Left ventricle myocardium inferior (tissue), 1 donor: ENCODE results near the gene BAZ1A. TPM values are rescaled to one million over a fixed set of nuclear protein-coding genes. Genes with fewer than 3 reads are reported as not detected.

Source experiments
- DNase-seq: peaks from one replicate; pipeline ENCODE4 v3.0.0-alpha.2; 2020
- H3K27ac ChIP-seq: fragments of 200-600 bp; replicated peaks from 2 replicates; pipeline ENCODE4 v1.8.0; 2021
- H3K27me3 ChIP-seq: fragments of 200-600 bp; 2 replicates; pipeline ENCODE4 v1.8.0; 2021; ENCODE audit warnings: low read depth
- H3K36me3 ChIP-seq: fragments of 200-600 bp; 2 replicates; pipeline ENCODE4 v1.8.0; 2021
- H3K4me1 ChIP-seq: fragments of 200-600 bp; 2 replicates; pipeline ENCODE4 v1.8.0; 2021
- H3K4me3 ChIP-seq: fragments of 200-600 bp; 2 replicates; pipeline ENCODE4 v1.8.0; 2021; ENCODE audit warnings: mild to moderate bottlenecking, moderate library complexity
- H3K9me3 ChIP-seq: fragments of 200-600 bp; replicated peaks from 2 replicates; pipeline ENCODE4 v1.8.0; 2021
- CTCF ChIP-seq: fragments of 200-600 bp; IDR thresholded peaks from 2 replicates; pipeline ENCODE4 v1.8.0; 2021; ENCODE audit warnings: antibody characterized with exemption, mild to moderate bottlenecking, borderline replicate concordance
- intact Hi-C: fragments of 100-400 bp; cut with micrococcal nuclease; formaldehyde crosslinking; loops from one replicate; pipeline ENCODE4 v1.11.0; 2022
- total RNA-seq: library from RNA; stranded (reverse); fragmentation: NEBNext Ultra II Directional; extraction: Animal tissue kit (Norgen Biotek cat#: 25700); gene quantifications from one replicate; pipeline ENCODE4 v1.2.1, GENCODE V29; 2021
- donor health status: DM: no; HTN: yes; CAD: no; lungs with severe emphysema.

Gene BAZ1A
- total RNA-seq, 1 donor from 2014 or later = 4.5 TPM

GRCh38 chr14:34718750-34719304, 156.3 kb downstream of the BAZ1A start:
- intact Hi-C loops = no loop called here
- H3K36me3 ChIP-seq = no peaks in the 10 kb centered on the region
- no peak overlapping the region for H3K27ac ChIP-seq
- DNase-seq = no peak
- no peaks in the 10 kb centered on the region for H3K9me3 ChIP-seq
- H3K27me3 ChIP-seq = no peaks in the 10 kb centered on the region
- peaks cover 19% of the 10 kb centered on the region for H3K4me1 ChIP-seq
- TF ChIP-seq CTCF = no peak
- H3K4me3 ChIP-seq = no peak overlapping the region

GRCh38 chr14:34715127-34715863, 159.9 kb downstream of the BAZ1A start:
- Histone ChIP-seq H3K9me3 (no peaks in the 10 kb centered on the region), H3K36me3 (peaks cover 10% of the 10 kb centered on the region), H3K27ac (peak overlapping the region; percentile 99), H3K4me1 (peaks cover 54% of the 10 kb centered on the region), H3K27me3 (no peaks in the 10 kb centered on the region), H3K4me3 (peak overlapping the region; percentile 92)
- TF ChIP-seq CTCF = no peak
- intact Hi-C loops = no loop called here
- DNase-seq = no peak

GRCh38 chr14:34714320-34715126, 160.6 kb downstream of the BAZ1A start, which contains the start of gene CFL2:
TSS of gene CFL2 (minus strand) at chr14:34714593. CDS start at chr14:34714540, 53 bp downstream.
- Histone ChIP-seq H3K9me3 (no peaks in the 10 kb centered on the region), H3K36me3 (peaks cover 10% of the 10 kb centered on the region), H3K4me3 (peak within 1 kb of the TSS; percentile 92), H3K4me1 (peaks cover 62% of the 10 kb centered on the region), H3K27ac (peak within 1 kb of the TSS; percentile 99), H3K27me3 (no peaks in the 10 kb centered on the region)
- intact Hi-C loops = no loop called here
- TF ChIP-seq CTCF = no peak
- peak; percentile 86 for DNase-seq

- Histone ChIP-seq H3K27ac (peak overlapping the region; percentile 99), H3K4me3 (peak overlapping the region; percentile 92), H3K4me1 (peaks cover 69% of the 10 kb centered on the region), H3K36me3 (peaks cover 10% of the 10 kb centered on the region), H3K27me3 (no peaks in the 10 kb centered on the region), H3K9me3 (no peaks in the 10 kb centered on the region)
- intact Hi-C loops = no loop called here
- no peak for TF ChIP-seq CTCF
- peak; percentile 22 for DNase-seq
Measured at GRCh38 chr14:34713681-34714319, 161.4 kb downstream of the BAZ1A start.

GRCh38 chr14:34713122-34713680, 162.0 kb downstream of the BAZ1A start:
- no peak for DNase-seq
- Histone ChIP-seq H3K27ac (peak overlapping the region; percentile 99), H3K36me3 (peaks cover 10% of the 10 kb centered on the region), H3K4me1 (peaks cover 75% of the 10 kb centered on the region), H3K9me3 (no peaks in the 10 kb centered on the region), H3K4me3 (peak overlapping the region; percentile 92), H3K27me3 (no peaks in the 10 kb centered on the region)
- TF ChIP-seq CTCF = no peak
- intact Hi-C loops = no loop called here
